Suppressor macrophage treated with lipopolysaccharide for 4 hours (primary cell): Measurements from ENCODE around the gene RNMT.
"Not testable (repeated sequence)": the region's sequence is repeated elsewhere in the genome, so short reads cannot be mapped to it uniquely, and the experiment has no call there.

ENCODE experiments used
- DNase-seq: peaks from one replicate; pipeline ENCODE4 v3.0.0-alpha.2; 2020

RNMT gene

DNA sequence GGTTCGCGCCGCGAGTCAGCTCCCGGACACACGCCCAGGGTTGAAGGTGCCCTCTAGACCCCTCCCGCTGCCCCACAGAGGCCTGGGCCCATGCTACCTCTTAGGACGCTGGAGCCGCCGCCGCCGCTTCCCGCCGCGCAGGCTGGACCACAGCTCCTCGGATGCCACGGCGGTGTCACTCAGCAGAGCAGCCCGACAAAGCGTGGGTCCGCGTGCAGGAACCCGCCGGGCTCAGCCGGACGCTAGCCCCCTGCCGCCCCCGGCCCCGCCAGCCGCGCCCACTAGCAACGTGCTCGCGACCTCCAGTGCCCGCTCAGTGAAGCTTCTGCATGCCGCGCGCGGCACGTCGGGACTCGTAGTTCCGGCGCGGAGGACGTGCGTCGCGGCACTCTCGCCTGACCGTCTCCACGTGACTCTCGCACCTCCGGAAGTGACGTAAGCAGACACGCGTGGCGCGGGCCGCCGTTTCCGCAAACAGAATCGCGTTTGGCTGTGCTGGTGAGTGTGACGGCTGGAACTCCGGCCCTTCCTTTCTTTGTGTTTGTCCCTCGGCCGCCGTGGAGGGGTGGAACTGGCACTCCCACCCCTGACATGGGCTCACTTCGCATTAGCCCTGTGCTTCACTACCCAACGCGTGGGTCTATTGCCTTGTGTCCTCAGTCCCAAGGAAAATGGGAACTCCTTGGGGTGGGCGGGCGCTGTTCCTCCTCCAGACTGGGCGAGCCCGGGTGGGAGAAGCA, at the start of gene RNMT, which contains the start of gene FAM210A:
TSS of gene RNMT (plus strand) at position 442 of the 740 bp plus-strand sequence. CDS start 4,845 bp downstream, outside the sequence.
TSS of gene FAM210A (minus strand) at position 327 of the 740 bp plus-strand sequence. CDS start 44,481 bp downstream, outside the sequence.
- DNase-seq, result peak; percentile 98

DNA sequence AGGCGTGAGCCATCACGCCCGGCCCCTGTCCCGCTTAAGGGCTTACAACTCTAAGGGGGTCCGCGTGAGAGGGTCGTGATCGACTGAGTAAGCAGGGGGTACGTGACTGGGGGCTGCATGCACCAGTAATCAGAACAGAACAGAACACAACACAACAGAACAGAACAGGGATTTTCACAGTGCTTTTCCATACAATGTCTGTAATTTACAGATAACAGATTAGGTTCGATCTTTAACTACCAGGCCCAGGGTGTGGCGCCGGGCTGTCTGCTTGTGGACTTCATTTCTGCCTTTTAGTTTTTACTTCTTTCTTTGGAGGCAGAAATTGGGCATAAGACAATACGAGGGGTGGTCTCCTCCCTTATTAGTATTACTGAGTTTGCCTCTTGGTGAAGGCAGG, 49.1 kb upstream of the RNMT start:
- not testable (repeated sequence) for DNase-seq

DNA sequence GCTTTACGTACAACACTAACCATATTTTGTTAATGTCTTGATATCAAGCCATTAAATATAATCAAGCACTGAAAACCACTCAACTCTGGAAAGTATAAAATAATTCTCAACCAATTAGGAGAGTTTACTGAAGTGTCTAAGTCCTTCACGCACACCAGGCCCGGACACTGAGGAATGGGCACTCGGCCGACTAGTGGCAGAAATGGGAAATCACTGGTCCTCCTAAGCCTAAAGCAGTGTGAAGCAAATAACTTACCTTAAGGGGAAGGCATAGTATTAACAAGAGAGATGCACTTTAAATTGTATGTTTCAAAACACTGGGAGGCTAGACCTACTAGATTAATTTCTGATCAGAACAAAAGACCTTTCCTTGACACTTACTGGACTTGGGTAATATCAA, 45.9 kb upstream of the RNMT start:
- peak; percentile 6 for DNase-seq

DNA sequence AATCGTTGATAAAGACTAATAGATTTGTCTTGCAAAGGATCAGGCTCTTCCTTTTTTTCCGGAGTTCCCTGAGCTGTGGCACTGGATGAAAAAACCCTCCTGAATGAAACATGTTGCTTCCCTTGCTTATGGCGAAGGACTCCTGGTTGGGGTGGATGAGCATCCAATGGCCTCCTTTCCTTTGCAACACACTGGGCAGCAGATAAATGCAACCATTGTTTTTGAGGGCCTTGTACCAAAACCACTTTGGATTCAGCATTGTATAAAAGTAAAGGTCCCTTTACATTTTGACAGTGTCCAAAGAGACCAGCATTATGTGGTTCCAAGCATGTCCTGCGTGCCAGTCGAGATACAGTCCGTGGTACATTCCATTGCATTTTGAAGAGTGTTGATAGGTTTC, 44.8 kb upstream of the RNMT start:
- DNase-seq, result no peak

DNA sequence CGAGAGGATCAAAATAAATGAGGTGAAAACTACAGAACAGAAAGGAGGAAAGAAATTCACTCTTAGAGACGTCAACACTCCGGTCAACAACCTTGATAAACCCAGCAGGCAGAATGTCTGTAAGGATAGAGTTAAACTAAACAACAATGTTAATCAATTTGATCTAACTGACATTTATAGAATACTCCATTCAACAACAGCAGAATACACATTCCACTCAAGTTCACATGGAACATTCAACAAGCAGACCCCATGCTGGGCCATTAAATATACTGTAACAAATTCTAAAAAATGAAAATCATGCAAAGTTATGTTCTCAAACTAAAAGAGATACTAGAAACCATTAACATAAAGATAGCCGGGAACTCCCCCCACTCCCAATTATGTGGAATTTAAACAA, 41.9 kb upstream of the RNMT start:
- DNase-seq, result no peak

DNA sequence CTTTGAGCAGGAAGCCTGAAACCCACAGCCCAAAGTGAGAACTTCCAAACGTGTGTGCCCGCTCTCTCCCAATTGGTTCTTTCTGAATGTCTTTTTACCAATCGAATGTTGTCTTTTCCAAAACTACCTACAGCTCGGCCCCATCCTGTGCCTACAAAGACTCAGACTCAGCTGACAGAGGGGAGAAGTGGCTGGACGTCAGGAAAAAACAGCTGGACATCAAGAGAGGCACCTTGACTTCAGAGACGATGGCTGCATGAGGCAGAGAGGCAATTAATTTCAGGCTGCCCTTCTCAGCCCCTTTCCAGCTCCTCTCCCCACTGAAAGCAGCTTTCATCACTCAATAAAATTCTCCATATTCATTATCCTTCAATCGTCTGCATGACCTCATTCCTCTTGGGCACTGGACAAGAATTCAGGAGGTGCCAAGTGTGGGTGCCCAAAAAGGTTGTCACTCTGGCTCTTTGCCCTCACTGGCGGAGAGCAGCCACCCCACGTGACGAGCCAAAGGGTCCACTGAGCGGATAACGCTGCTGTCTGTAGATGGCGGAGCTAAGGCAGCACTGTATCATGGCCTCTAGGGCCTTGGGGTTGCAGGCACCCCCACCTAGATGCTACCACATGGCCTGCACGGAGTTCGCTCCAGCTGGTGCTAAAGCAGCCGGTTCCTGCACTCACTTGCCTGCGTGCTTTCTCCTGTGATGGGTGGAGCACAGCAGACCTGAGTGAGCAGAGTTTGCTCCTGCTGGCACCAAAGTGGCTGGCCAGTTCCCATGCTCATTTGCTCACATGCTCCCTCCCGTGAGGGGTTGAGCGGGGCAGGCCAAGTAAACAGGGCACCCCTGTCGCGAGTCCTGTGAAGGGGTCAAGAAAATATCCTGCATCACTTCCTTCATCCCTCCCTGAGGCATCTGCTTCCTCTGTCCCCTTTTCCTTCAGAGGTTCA, 38.0 kb upstream of the RNMT start:
- DNase-seq, result no peak

DNA sequence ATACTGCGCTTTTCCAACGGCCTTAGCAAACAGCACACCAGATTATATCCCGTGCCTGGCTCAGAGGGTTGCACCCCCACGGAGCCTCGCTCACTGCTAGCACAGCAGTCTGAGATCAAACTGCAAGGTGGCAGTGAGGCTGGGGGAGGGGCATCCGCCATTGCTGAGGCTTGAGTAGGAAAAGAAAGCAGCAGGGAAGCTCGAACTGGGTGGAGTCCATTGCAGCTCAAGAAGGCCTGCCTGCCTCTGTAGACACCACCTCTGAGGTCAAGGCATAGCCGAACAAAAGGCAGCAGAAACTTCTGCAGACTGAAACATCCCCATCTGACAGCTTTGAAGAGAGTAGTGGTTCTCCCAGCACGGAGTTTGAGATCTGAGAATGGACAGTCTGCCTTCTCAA, 36.4 kb upstream of the RNMT start:
- not testable (repeated sequence) for DNase-seq

DNA sequence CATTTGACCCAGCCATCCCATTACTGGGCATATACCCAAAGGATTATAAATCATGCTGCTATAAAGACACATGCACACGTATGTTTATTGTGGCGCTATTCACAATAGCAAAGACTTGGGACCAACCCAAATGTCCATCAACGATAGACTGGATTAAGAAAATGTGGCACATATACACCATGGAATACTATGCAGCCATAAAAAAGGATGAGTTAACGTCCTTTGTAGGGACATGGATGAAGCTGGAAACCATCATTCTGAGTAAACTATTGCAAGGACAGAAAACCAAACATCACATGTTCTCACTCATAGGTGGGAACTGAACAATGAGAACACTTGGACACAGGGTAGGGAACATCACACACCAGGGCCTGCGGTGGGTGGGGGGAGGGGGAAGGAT, 31.1 kb upstream of the RNMT start:
- DNase-seq, result not testable (repeated sequence)

DNA sequence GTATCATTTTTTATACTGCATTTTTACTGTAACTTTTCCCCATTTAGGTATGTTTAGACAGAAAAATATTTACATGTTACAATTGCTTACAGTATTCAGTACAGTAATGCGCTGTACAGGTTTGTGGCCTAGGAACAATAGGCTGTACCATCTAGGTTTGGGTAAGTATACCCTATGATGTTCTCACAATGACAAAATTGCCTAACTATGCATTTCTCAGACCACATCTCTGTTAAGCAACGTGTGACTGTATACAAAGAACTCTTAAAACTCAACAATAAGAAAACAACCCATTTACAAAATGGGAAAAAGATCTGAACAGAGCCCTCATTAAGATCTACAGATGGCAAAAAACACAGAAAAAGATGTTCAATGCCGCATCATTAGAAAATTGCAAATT, 29.5 kb upstream of the RNMT start:
- no peak for DNase-seq

DNA sequence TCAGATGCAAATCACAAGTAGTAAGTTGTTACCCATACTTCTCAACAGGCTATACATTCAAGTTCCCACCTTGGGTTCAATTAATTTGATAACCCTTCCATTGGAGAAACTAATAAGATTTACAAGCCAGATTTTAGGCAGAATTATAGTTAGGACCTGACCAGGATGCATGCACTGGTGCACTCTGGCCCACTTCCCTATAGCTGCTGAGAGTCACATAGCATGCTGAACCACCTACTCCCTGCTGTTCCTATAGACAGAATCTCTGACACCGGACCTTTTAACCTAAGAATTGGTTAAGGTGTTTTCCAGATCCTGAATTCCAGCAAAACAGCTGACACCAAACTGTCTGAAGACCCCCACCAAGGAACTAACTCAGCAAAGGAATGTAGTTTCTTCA, 26.3 kb upstream of the RNMT start:
- DNase-seq, result no peak

DNA sequence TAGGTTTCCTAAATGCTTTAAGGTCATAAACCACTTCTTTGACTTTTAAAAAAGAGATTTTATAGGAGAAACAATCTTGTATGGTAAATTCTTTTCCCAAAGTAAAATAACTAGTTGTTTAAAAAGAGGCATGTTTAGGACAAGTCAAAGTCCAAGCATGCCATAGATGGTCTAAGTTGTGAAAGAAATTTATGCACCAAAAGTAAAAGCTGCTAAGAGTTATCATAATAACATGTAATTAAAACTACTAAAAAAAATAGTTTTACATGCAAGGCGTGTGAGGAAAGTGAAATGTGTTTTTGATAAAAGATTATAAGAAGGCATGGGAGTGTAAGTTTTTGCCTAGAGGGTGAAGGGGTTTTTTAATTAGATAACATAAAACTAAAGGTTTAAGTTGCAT, 22.6 kb upstream of the RNMT start:
- DNase-seq, result no peak

DNA sequence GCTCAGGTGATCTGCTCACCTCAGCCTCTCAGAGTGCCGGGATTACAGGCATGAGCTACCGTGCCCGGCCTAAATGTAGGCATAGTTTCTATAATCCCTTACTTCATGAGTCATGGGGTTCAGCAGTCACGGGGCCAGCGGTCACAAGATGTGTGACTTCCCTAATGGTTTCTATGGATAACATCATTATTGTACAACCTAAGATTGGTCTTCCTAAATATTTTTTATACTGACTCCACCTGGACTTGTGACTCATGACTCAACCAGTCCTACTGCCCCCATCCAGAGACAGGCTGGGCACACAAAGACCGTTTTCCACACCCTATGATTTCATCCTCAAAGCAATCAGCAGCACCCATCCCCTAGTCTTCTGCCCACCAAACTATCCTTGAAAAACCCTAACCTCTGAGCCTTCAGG, 16.1 kb upstream of the RNMT start:
- peak; percentile 9 for DNase-seq

DNA sequence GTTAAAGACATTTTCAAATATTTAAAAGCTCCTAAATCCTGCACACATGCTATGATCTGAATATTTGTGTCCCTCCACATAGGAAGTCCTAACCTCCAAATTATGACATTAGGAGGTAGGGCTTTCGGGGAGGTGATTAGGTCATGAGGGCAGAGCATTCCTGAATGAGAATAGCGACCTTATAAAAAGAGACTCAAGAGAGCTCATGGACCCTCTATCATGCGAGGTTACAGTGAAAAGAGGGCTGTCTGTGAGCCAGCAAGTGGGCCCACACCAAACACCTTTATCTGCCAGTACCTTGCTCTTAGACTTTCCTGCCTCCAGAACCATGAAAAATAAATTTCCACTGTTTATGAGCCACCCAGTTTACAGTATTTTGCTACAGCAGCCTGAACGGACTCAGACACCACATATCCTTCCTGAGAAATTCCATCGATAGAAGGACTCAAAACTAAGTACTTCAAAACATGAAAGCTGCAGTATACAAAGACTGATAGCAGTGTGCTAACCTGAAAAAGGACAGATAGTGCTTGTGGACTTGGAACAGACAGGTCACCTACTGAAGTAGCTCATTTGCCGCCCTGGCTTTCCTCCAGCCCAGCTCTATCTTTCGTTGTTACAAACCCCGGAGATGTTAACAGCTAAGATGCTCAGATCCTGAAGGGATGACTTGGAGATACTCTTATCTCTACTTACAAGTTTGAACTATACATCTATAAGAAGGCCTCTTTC, 13.9 kb upstream of the RNMT start:
- no peak for DNase-seq

DNA sequence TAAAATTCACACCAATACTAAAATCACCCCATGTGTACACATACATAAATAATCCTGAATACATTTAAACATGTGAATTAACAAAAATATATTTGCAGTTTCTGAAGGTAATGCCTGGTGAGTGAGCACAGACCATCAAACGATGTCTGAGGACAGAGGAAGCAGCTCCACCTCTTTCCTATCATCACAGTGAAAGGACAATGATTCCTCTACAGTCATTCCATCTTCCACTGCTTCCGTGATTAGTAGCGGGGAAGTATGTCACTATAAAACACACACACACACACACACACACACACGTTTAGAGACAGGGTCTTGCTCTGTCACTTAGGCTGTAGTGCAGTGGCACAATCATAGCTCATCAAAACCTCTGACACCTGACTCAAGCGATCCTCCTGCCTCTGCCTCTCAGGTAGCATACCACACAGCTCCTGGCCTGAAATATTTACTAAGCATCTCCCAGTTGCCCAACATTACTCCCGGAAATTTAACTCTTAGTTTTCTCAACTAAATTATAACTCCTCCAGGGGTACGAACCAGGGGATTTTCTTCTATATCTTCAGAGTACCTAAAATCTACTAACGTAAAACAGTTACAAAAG, 12.9 kb upstream of the RNMT start:
- no peak for DNase-seq

DNA sequence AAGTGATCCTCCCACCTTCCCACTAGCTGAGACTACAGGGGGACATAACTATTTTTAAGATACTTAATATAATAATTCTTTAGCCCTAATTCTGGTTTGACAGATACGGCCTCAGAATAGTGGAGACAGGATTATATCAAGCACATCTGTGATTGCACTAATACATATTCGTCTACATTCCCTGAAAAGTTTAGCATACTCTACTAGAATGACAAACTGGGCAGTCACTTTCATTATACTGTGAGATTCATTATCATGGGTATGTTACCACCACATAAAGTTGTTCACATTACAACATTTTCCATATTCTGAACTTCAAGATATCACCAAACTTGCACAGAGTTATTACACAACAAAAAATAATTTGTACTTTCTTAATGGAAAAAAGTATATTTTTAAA, 11.1 kb upstream of the RNMT start:
- DNase-seq, result no peak

DNA sequence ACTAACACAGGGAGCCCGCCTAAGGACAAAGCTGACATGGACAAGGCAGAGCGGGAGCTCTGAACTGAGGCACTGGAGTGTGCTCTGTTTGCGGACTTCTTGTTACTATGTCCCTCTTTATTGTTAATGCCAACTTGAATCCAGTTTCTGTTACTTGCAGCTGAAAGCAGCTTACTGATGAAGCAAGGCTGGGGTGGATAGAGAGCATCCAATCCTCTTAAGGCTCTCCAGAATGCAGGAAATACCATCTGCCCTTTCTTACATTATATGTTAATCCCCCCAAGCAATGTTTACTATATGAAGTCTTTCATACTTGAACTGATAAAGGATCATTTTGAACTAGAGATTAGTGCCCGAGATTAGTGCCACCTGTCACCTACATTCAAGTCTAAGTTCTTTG, 9.6 kb upstream of the RNMT start:
- no peak for DNase-seq

DNA sequence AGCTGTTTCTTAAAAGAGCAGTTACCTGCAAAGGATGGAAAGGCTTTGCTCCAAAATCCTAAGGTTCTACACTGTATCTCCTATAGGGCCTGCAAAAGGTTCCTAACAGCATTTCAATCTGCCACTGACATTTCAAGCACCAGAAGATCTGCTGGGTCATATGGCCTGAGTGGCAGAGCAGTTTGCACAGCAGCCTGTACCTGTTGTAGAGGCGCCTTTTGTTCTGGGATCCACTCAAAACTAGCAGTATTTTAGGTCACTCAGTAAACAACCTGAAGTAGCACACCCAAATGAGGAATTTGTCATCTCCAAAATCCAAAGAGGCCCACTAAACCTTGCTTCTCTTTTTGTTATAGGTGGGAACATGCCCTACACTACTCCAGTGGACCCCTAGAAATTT, 6.3 kb upstream of the RNMT start:
- DNase-seq, result no peak

DNA sequence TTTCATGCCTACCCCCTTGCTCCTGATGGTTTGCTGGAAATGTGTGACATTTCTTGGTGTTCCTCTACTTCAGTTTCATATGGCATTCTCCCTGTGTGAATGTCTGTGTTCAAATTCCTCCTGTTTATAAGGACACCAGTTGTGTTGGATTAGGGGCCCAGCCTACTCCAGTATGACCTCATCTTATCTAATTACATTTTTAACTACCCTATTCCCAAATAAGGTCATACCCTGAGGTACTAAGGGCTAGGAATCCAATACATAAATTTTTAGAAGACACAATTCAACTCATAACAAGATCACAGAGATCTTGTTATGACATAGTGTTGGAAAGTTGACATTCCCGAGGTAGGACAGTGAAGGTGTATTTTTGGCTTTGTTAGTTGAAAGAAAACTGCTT, 5.6 kb upstream of the RNMT start:
- no peak for DNase-seq

DNA sequence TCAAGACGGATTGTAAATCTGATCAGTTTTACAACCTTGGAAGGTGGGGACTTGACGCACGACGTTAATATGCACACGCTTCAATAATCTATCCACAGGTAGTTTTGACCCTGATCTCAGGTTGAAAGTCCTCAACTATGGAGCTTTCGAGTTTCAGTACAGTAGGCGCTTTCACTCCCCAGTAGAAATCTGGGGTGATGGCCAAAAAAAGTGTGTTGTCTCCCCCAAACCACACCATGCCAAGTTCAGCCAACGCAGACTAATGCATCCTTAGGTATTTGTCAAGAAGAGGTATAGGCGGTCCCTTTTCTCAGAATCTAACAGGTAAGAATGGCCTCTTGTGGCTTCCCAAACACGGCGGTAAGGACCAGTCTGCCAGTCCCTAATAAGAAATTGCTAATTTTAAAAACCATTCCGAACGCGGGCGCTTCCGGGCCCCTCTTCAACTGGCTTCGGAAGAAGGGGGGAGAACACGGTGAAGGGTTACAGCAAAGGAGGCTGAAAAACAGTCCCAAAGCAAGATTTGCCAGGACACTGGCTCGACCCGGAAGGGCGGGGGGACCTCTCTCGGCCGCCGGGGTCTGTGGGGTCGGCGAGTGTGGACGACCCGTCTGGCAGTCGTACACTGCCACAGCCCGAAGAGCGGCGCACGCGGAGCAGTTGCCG, 774 bp upstream of the RNMT start:
- DNase-seq, result peak; percentile 7

DNA sequence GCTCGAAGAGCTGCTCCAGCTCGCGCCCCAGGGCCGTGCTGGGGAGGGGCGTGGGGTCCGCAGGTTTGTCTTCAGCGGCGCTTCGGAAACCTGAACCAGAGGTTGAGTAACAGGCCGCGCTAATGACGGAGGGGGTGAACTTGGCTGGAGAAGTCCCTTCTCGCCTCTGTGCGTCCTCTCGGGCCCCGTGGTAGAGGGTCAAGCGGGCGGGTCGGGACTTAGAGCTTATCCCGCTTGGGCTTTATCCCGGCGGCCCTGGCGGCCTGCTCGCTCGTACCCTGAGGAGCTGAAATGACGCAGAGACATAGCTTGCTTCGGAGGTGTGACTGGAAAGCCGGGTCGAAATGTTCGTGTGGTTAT, 479 bp downstream of the RNMT start:
- DNase-seq, result no peak

DNA sequence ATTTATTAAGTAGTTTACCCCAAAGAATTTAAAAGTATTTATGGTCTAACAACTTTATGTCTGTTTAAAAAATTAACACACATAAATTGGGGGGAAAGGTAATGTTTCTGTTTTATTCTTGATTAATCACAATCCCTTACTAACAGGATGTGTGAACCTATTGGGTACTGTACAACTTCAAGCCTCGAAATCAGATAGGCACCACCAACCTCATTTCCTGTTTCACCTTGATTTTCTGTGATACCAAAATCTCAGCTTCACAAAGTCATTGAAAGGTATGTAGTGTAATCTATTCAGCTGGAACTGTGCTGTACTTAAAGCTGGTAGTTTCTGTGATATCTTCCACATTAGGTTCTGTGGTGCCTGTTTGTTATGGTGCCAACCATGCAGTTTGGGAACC, 4.0 kb downstream of the RNMT start:
- no peak for DNase-seq

DNA sequence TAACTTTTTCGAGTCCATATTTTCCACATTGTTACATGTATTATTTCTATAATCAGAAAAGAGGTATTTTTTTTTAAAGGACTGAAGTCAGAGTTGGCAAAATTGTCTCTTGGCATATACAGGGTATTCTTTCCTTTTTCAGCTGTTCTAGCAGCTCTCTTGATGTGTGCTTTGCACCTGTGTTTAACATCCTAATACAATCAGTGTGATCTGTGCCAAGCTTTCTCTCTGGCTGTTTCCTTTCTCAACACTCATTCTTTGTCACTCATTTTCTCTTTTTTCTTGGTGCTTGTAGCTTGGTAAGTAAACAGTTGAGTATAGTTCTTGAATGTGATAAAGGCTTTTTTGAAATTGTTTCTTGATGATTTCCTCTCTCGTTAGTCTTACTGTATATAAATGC, 9.2 kb downstream of the RNMT start:
- DNase-seq, result no peak
